Uterus (tissue), 4 donors: ENCODE measurements around the gene CUTA. TPM values are rescaled to one million over a fixed set of nuclear protein-coding genes. Genes with fewer than 3 reads are reported as not detected.

ENCODE experiments used
- DNase-seq, 2 donors: peaks; one replicate each; pipeline ENCODE4 v3.0.0-alpha.2; 2019 to 2020
- H3K27ac ChIP-seq, 2 donors: fragments of 200-600 bp; sonication (generic); 1 replicate in 1 of 2; 2 replicates in 1 of 2; pipeline ENCODE4 v1.5.1; 2016 to 2018
- H3K27me3 ChIP-seq, 2 donors: fragments of 200-600 bp; sonication (generic); one replicate each; pipeline ENCODE4 v1.5.1; 2018 to 2019; ENCODE audit warnings: control low read depth in 1 of 2
- H3K36me3 ChIP-seq, 2 donors: fragments of 200-600 bp; sonication (generic); one replicate each; pipeline ENCODE4 v1.5.1; 2019; ENCODE audit warnings: control low read depth in 1 of 2
- H3K4me1 ChIP-seq, 2 donors: fragments of 200-600 bp; sonication (generic); one replicate each; pipeline ENCODE4 v1.5.1; 2018 to 2019; ENCODE audit warnings: control low read depth in 1 of 2
- H3K4me3 ChIP-seq, 2 donors: fragments of 200-600 bp; sonication (generic); 1 replicate in 1 of 2; 2 replicates in 1 of 2; pipeline ENCODE4 v1.5.1; 2018 to 2019; ENCODE audit warnings: mild to moderate bottlenecking in 1 of 2
- H3K9me3 ChIP-seq, 2 donors: fragments of 200-600 bp; sonication (generic); one replicate each; pipeline ENCODE4 v1.5.1; 2019; ENCODE audit warnings: control low read depth in 1 of 2
- POLR2A ChIP-seq, 2 donors: fragments of 450-650 bp; IDR thresholded peaks; one replicate each; pipeline ENCODE4 v1.6.1; 2016; ENCODE audit warnings: antibody characterized with exemption in 2 of 2, mild to moderate bottlenecking in 1 of 2, moderate library complexity in 1 of 2
- intact Hi-C: fragments of 100-400 bp; cut with DNase I; formaldehyde crosslinking; loops from one replicate; pipeline ENCODE4 v1.15.1; 2023; ENCODE audit warnings: low total_unique reads
- total RNA-seq, 4 donors: library from RNA; depleted of rRNA in 3 of 4; stranded (reverse); fragments of >200 nt in 3 of 4; gene quantifications; one replicate each; pipeline versions ENCODE4 v1.1.0 to v1.2.4, GENCODE V29; 2014 to 2023
- TF ChIP-seq, protein P1 (sequence below), 4 experiments: fragments of 200-600 bp in 2 of 4; fragments of 450-650 bp in 2 of 4; sonication (generic) in 2 of 4; IDR thresholded peaks; one replicate each; pipeline ENCODE4 v1.5.1; 2016 to 2019; ENCODE audit warnings: antibody characterized with exemption in 4 of 4, mild to moderate bottlenecking in 2 of 4, moderate library complexity in 1 of 4
- donor health status: DM: yes; HTN: yes; CAD: no.

The CUTA gene
- total RNA-seq, 4 donors from 2014 or later, result 10.8 to 135 (median 72.7) TPM

- DNase-seq, result no peak
- peaks cover 19 to 24% of the 10 kb centered on the region in 2 donors for H3K4me1 ChIP-seq
- no peaks in the 10 kb centered on the region for H3K36me3 ChIP-seq
- no peaks in the 10 kb centered on the region for H3K27me3 ChIP-seq
- no peaks in the 10 kb centered on the region for H3K9me3 ChIP-seq
- intact Hi-C loops, result loop anchor here (10.0 kb wide), 1 partner anchor 126 kb away; the partner anchor contains the start of gene RGL2
- TF ChIP-seq POLR2A (IDR thresholded peaks at IDR 0.05), result no peak
- TF ChIP-seq, protein P1, sequence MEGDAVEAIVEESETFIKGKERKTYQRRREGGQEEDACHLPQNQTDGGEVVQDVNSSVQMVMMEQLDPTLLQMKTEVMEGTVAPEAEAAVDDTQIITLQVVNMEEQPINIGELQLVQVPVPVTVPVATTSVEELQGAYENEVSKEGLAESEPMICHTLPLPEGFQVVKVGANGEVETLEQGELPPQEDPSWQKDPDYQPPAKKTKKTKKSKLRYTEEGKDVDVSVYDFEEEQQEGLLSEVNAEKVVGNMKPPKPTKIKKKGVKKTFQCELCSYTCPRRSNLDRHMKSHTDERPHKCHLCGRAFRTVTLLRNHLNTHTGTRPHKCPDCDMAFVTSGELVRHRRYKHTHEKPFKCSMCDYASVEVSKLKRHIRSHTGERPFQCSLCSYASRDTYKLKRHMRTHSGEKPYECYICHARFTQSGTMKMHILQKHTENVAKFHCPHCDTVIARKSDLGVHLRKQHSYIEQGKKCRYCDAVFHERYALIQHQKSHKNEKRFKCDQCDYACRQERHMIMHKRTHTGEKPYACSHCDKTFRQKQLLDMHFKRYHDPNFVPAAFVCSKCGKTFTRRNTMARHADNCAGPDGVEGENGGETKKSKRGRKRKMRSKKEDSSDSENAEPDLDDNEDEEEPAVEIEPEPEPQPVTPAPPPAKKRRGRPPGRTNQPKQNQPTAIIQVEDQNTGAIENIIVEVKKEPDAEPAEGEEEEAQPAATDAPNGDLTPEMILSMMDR (IDR thresholded peaks at IDR 0.05), result no peak
- peak overlapping the region; percentile 43 to 49 for H3K4me3 ChIP-seq
- peak overlapping the region; percentile 99 for H3K27ac ChIP-seq
These were observed 2.8 kb upstream of the CUTA start for GRCh38 chr6:33420491-33421343.

DNA sequence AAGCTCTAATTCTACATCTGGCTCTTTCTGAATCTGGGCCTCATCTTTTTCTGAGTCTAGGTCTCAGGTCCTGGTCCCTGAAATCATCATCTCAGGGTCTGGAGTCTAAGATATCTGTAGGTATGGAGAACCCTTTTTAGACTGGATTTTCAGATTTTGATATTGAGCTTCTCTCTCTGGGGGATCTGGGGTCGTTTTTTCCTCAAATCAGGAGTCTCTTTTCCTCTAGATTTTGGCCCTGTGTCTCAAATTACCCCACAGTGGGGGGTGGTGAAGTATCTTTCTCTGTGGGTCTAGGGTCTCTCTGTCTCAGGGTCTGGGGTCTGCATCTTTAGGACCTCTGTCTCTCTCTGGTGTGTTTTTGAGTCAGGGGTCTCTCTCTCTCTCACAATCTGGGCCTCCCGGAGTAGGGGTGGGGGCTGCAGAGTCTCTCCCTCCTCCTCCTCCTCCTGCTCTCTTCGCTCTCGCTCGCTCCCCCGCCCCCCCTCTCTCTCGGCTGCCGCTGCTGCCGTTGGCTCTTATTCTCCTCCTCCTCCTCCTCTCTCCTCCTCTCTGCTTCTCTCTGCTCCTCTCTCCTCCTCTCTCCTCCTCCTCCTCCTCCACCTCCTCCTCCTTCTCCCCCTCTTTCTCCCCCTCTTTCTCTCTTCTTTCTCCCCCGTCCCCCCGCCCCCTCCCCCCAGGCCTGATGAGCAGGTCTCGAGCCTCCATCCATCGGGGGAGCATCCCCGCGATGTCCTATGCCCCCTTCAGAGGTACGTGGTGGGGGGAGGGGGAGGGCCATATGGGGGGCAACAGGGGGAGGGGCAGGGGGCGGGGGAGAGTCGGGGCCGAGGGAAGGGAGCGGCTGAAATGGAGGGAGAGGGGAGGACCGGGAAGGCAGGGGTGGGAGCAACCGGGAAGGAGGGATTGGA lies 1.9 kb upstream of the CUTA start, which contains the start of gene SYNGAP1:
SYNGAP1 (plus strand) TSS at position 486 of the 911 bp plus-strand sequence; CDS start at position 686, 200 bp downstream.
- peaks cover 18 to 22% of the 10 kb centered on the region in 2 donors for H3K4me1 ChIP-seq
- H3K9me3 ChIP-seq, result no peaks in the 10 kb centered on the region
- intact Hi-C loops, result loop anchor here (10.0 kb wide), 1 partner anchor 125 kb away; the partner anchor contains the start of gene RGL2
- H3K4me3 ChIP-seq, result peak within 1 kb of the TSS; percentile 48 to 49
- TF ChIP-seq, protein P1 (IDR thresholded peaks at IDR 0.05), result no peak
- peak in 1 of 2 donors; percentile 58 for TF ChIP-seq POLR2A (IDR thresholded peaks at IDR 0.05)
- no peaks in the 10 kb centered on the region for H3K27me3 ChIP-seq
- H3K27ac ChIP-seq, result peak within 1 kb of the TSS; percentile 99
- peak; percentile 87 to 90 for DNase-seq
- H3K36me3 ChIP-seq, result no peaks in the 10 kb centered on the region

DNA sequence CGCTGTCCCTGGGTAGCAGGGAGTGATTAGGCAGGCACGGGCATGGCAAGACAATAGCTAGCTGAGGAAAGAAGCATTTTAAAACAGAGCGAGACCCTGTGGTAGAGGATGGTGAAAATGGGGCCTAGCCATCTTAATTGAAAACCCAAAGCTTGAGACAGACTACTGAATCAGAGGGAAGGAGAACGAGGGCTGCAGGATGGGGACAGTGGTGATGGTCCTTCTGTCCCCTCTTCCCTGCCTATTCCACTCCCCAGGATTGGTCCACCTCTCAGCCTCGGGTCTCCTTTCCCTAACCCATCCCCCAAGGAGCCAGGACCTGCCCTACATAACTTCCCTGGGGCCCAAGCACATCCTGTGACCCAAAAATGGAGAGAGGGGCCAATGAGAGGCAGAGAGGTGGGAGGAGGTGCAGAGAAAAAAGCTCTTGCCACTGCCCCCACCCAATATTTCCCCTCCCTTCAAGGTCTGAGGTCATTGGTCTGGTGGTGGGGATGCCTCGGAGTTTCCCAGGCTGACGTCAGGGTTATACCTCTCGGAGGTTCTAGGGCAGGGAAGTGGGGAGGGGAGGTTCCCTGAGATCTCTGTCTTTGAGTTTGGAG lies 884 bp upstream of the CUTA start:
- Histone ChIP-seq H3K27ac (peak overlapping the region; percentile 99), H3K36me3 (no peaks in the 10 kb centered on the region), H3K4me1 (peaks cover 8 to 14% of the 10 kb centered on the region in 2 donors), H3K9me3 (no peaks in the 10 kb centered on the region), H3K4me3 (peak overlapping the region; percentile 48 to 63), H3K27me3 (no peaks in the 10 kb centered on the region)
- DNase-seq, result peak in 1 of 2 donors; percentile 58
- intact Hi-C loops, result no loop called here
- TF ChIP-seq, protein P1 (IDR thresholded peaks at IDR 0.05), result peak in 1 of 4 experiments; percentile 8
- no peak for TF ChIP-seq POLR2A (IDR thresholded peaks at IDR 0.05)

DNA sequence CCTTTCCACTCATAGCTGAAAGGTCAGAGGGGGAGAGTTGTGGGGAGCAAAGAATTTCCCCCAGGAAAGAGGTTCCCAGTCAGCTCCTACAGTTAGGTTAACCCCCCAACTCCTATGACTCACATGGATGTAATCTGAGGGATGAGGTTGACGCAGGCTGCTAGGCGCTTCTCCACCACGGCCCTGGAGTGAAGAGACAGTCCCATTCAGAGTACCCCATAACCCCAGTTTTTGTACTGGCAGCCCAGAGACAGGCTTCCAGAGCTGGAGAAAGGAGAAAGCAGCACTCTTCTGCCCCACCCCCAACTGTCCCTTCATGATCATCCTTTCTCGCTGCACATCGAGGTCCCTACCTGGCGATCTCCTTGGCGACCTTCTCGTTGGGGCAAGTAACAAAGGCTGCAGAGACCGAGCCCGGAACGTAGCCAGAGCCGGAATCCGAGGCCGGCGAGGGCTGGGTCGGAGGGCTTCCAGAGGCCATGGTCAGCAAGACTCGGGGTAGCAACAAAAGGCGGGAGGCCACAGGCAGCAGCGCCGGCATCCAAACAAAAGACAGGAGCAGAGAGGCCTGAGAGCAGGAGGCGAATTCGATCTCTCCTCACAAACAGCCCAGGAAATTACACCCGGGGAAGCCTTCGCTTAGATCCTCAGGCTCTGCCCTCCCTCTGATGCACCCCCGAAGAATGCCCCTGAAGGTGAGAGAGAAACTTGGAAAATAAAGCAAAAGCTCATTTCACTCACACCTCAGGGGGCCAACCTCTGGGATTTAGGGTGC lies 592 bp downstream of the CUTA start:
- TF ChIP-seq, protein P1 (IDR thresholded peaks at IDR 0.05), result no peak
- no peak for TF ChIP-seq POLR2A (IDR thresholded peaks at IDR 0.05)
- peak overlapping the region; percentile 87 to 99 for H3K27ac ChIP-seq
- H3K4me3 ChIP-seq, result peak overlapping the region; percentile 45 to 63
- H3K27me3 ChIP-seq, result no peaks in the 10 kb centered on the region
- no peaks in the 10 kb centered on the region for H3K9me3 ChIP-seq
- H3K4me1 ChIP-seq, result peaks cover 12 to 14% of the 10 kb centered on the region in 2 donors
- H3K36me3 ChIP-seq, result no peaks in the 10 kb centered on the region
- intact Hi-C loops, result no loop called here
- DNase-seq, result no peak
